GM12801 (cell line): Measurements from ENCODE around the gene ZFP92.

Experiments
- CTCF ChIP-seq: IDR thresholded peaks from one replicate; pipeline ENCODE4 v1.5.1; 2011; ENCODE audit warnings: control low read depth; ENCODE audit not compliant: insufficient read length; ENCODE audit errors: extremely low read depth

ZFP92 gene

GRCh38 chrX:153411255-153411987, at the start of gene ZFP92:
TSS of gene ZFP92 (plus strand) at chrX:153411472. CDS start at chrX:153418323, 6,851 bp downstream.
- no peak for TF ChIP-seq CTCF

- no peak for TF ChIP-seq CTCF
These were observed 49.4 kb upstream of the ZFP92 start for GRCh38 chrX:153361781-153362397.

GRCh38 chrX:153365670-153366069, 45.6 kb upstream of the ZFP92 start:
- TF ChIP-seq CTCF = no peak

GRCh38 chrX:153366119-153366518, 45.2 kb upstream of the ZFP92 start:
- TF ChIP-seq CTCF = no peak

GRCh38 chrX:153366878-153367538, 44.3 kb upstream of the ZFP92 start:
- TF ChIP-seq CTCF = no peak

- no peak for TF ChIP-seq CTCF
These were observed 40.8 kb upstream of the ZFP92 start for GRCh38 chrX:153370293-153371055.

- TF ChIP-seq CTCF = no peak
These were observed 40.0 kb upstream of the ZFP92 start for GRCh38 chrX:153371256-153371655.
